HCEC 1CT (cell line): ENCODE results near the gene GATA5.

Experiments
- DNase-seq: peaks from one replicate; pipeline ENCODE4 v3.0.0-alpha.2; 2017

GATA5 gene, protein sequence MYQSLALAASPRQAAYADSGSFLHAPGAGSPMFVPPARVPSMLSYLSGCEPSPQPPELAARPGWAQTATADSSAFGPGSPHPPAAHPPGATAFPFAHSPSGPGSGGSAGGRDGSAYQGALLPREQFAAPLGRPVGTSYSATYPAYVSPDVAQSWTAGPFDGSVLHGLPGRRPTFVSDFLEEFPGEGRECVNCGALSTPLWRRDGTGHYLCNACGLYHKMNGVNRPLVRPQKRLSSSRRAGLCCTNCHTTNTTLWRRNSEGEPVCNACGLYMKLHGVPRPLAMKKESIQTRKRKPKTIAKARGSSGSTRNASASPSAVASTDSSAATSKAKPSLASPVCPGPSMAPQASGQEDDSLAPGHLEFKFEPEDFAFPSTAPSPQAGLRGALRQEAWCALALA

DNA sequence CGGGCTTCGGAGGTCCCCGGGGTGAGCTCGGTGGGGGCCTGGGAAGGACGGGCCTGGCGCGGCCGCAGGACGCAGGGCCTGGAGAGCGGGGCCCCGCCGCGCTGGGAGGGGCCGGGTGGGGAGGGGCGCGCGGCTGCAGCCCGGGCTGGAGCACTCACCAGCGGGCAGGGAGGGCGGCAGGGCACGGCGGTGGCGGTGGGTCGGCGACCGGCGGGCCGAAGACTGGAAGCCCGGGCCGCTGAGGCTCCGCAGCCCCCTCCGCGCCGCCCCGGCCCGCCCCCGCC lies at the start of gene GATA5:
GATA5 (minus strand) TSS at position 224 of the 284 bp plus-strand sequence. CDS start 474 bp downstream, outside the sequence.
- DNase-seq: no peak

DNA sequence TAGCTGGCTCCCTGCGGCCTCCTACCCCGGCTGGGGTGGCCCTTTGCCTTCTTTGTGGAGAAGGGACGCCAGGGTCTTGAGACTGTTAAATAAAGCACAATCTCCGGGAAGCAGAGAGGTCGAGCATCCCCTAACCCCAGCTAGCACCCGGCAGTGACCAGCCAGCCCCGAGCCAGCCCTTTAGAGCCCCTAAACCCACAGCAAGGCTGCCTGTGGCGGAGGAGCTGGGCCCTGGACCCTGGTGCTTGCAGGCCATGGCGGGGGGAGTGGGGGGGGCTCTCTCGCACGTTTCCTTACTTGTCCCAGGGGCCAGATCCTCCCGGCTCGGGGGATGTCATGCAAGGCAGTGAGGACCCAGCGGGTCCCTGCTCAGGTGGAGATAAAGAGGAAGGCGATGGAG lies 49.2 kb upstream of the GATA5 start:
- DNase-seq: no peak

DNA sequence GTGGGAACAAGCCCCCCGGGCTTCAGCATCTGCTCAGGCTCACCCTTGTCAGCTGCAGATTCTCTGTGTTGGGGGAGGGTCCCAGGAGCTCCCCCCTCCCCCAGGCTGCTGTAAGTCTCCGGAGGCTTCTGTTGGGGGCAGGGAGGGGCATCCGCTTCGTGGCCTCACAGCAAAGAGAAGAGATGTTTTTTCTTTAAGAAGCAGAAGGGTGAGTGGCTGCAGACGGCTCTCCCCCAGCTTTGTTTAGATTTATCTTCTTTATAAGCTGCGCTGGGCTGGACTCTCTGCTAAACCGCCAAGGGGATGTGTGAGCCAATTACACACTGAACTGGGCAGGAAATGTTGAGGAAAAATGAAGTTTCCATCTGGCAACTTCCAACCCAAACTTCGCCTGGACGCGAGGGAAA lies 48.7 kb upstream of the GATA5 start:
- no peak for DNase-seq

DNA sequence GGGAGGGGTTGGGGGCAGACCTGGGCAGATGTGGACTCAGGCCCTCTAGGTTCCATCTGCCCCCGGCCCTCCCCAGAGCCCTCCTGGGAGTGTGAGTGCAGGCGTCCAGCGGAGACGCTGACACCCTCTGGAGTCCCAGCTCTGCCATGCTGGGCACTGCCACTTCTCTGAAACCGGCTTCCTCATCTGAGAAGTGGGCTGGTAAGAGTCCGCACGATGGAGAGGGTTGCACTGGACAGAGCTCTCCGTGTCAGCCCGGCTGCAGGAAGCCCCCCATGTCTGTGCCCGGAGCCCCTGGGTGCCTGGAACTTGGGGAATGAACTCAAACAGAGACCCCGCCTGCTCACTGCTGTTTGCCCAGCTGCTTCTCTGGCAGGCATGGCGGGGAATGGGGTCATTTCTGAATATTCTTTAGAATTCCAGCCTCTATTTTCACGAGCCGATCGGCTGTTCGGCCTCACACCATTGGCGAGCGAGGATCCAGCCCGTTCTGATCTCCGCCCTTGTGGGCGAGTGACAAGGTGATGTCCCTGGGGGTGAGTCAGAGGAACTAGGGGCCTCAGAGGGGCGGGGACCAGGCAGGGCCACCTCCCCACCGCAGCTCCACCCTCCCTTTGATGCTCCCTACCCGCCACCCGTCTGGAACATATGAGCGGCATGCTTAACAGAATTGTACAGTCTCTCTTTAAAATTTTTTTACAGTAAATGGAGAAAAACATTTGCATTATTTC lies 47.8 kb upstream of the GATA5 start:
- no peak for DNase-seq

DNA sequence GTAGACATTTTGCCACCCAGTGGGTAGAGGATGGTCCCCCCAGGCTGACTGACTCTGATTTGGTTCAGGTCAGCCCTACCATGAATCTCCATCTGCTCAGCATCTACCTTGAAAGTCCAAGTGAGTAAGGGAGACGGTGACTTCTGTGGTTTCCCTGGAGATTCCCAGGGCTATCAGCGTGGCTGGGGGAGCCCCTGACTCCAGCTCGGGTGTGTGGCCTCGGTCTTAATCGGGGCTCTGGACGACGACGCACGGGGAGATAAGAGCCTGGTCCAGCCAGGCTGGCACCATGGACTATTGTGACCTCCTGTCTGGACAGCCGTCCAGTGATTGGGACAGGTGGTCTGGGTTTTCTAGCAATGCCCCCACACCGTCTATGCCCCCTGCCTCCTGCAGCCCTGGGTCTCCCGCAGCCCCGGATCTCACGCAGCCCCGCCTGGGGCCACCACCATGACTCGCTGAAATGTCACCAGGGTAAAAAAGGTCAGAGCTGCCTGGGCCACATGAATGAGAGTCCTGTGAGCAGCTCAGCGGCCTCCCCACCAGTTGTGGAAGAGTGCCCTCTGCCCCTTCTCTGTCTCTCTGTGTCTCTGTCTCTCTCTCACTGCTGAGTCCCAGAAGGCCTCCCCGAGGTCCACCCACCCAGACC lies 47.1 kb upstream of the GATA5 start:
- DNase-seq: no peak

DNA sequence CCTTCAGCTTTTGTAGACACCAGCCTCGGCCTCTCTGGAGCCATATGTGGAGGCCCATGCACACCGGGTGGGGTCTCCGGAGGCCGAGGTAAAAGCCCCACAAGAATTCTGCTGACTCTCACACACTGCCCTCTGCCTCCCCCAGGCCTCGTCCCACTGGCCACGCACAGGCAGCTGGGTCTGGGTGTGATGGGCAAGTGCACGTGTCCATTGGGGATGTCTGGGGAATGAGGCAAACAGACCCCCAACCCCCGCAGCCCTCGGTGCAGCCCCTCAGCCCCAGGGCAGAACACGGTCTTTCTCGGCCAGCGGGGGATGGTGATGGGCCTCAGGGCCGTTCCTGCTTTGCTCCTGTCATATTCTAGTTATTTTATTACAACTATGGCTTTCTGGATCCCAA lies 44.0 kb upstream of the GATA5 start:
- no peak for DNase-seq

DNA sequence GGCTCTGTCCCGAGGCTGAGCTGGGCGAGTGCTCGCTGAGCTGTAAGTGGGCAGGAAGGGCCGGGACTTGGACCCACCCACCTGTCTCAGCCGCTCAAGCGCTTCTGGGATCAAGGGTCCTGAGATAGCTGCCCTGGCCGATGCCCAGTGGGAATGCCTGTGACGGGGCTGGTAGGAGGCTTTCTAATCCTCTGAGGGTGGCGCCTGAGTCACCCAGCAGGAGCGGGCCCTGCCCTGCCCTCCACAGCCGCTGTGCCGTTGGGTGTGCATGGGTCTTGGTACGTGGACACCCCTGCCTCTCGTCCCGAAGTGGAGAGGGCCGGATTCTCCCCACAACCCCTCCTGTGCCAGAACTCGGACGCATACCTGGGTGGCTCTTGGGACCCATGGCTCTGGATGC lies 43.1 kb upstream of the GATA5 start:
- no peak for DNase-seq

DNA sequence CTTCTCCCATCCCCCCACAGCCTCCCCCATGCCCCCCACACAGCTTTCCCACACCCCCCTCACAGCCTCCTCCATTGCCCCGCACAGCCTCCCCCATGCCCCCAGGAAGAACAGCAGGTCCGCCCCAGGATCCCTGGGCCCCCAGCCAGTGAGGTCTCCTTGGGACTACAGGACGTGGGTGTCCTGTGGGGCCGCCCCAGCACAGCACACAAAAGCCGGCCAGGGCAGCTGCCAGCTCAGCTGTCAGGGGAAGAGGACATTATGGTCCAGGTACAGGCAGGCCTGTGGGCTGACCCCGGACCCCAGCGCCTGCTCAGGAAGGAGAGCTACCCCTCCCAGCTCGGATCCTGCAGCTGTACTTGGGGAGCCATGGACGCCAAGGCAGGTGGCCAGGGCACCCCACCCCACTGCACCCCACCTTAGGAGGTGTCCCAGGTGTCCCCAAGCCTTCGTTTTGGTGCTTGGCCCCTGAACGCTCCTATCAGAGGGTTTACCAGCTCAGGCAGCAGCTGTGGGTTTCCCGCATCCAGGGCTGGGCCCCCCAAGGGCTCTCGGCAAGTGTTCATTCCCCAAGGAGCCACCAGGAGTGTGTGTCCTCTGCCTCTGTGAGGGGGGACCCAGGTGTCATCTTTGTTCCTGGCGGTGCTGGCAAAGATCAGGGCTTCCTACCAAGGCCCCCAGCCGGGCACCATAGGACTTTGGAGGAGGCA lies 42.3 kb upstream of the GATA5 start:
- DNase-seq: no peak

DNA sequence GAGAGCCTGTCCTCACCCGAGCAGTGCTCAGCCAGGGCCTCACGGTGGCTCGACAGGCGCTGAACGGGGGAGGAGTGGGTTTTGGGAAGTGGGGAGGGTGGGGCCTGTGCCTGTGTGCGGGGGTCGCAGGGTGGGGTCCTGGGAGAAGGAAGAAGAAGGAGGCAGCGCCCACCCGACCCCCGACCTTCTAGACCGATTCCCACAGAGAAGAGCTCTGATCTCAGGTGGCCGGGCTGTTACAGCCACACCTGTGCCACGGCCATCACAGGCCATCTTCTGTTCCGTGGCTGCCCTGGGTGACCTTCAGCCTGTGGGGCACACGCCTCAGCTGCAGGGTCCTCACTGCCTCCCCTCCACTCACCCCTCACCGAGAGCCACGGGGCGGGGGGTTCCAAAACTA lies 41.4 kb upstream of the GATA5 start:
- no peak for DNase-seq

DNA sequence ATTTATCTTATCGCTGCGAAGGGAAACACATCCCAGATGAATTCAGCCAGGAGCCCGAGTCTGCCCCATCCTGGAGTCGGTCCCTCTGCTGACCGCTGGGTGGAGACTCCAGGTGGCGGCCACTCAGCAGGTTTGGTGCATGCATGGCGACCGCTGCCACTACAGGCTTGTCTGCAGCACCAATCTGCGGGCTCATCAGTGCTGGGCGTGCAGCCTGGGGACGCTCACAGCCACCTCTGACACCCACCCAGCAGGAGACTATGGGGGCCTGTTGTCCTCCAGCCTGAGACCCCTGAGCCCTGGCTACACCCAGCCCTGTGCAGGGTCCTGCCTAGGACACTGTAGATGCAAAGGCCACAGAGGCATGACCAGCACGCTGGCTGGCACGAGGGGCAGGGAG lies 40.5 kb upstream of the GATA5 start:
- DNase-seq: no peak

DNA sequence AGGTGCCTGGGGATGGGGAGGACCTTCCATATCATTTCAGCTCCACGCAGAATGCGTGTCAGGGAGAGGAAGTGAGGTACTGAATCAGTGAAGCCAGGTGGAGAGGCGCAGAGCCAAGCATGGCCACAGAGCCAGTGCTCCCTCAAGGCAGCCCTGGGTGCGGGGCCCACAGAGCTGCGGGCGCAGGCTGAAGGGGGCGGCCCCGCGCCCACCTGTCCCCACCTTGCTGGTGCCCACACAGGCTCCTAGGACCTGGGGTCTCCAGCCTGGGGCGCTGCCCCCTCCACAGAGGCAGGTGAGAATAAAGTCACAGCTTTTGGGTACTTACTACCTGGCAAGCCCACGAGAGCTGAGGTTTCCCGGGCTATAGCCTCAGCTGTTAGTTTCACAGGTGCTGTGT lies 40.0 kb upstream of the GATA5 start:
- no peak for DNase-seq

DNA sequence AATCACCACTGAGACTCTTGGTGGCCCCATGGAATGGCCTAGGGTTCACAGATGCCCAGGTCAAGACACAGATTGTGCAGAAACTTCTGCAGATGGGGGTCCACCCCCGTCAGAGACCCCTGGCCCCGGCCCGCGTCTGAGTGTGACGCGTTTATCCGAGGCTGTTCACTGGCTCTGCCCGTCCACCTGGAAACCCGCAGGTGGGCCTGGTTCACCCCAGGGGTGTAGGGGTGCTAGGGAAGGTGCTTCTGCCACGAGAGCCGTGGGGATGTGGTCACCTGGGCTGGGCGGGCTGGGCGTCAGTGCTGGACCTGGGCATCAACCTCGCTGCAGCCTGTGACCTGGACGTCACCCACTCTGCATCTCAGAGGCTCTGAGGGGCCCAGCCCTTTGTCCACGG lies 39.5 kb upstream of the GATA5 start:
- DNase-seq: no peak

DNA sequence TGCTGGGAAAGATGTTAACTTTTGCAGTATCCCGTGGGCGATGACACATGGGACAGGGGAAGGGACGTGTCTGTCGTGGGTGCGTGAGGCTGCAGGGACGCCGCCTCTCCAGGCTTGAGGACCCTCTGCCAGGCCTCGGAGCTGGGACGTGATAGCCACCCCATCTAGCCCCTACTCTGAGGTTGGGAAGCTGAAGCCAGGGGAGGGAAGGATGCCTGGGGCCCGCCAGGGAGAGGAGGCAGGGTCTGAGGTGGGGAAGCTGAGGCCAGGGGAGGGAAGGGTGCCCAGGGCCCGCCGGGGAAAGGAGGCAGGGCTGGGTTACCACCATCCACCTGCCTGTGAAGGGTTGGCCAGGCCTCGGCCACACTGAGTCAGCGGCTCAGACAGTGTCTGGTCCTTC lies 38.2 kb upstream of the GATA5 start:
- DNase-seq: no peak

DNA sequence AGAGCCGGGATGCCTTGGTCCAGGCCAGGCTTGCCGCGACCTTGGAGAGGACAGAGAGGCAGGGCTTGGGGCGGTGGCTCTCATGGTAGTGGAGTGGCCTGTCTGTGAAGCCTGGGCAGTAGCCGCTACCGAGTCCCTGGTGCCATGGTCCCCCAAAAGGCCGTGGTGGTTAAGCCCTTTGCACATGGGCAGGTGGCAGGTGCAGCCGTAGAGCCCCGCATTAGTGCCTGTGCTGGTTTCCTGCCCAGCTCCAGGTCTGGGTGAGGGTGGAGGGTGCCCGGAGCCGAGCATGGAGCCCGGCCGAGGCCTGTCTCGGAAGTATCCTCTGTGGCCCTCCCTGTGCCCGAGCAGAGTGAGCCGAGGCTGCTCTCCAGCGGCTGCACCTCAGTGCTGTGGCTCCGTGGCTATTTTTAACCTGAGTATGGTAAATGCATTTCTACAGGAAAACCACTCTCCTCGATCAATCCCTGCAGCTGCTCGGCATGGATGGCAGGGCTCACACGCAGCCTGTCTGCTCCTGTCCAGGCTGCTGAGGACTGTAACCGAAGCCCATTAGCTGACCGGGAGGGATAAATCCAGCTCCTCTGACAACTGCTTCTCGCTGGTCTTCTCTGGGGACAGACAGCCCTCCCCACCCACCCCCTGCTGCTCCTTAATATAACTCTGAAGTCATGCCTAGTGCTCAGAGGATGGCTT lies 36.3 kb upstream of the GATA5 start:
- no peak for DNase-seq

DNA sequence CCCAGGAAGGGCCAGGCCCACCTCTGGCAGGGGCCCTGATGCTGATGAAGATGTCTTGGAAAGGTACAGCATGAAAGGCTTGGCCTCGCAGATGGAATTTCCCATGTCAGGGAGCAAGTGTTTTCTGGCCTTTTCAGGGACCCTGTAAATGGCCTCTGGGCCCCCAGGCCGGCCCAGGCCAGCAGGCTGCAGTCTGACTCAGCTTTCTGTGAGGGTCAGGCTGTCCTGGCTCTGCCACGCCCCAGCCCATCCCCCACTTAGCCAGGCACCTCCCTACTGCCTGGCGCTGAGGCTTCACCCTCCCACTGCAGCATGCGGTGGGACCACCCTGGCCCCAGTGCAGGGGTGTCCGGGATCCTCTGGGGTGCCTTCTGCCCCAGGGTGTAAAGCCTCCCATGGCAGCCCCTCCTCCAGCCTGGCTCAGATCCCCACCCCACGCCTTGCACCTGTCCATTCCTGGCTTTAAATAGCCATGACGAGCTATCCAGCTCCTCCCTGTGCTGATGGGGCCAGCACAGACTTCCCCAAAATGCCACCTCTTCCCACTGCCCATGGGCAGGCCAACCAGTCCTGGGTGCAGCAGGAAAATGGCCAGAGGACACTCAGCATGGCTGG lies 35.6 kb upstream of the GATA5 start:
- DNase-seq: no peak

DNA sequence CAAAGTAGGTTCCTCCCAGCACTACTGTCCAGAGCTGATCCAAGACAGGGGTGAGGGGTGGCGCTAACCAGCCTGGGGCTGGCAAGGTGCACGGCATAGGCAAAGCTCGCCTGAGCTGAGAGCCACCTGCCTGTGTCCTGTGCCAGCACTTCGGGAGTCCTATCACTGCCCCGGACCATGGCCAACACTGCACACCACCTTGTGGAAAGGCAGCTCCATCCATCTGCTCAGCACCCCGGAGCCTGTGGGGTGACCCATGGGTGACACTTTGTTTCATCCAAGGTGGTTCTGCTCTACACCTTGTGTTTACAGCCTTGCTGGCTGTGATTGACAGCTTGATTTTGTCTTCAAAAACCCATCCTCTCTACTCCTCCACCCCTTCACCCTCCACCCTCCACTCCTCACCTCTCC lies 32.9 kb upstream of the GATA5 start:
- DNase-seq: no peak

DNA sequence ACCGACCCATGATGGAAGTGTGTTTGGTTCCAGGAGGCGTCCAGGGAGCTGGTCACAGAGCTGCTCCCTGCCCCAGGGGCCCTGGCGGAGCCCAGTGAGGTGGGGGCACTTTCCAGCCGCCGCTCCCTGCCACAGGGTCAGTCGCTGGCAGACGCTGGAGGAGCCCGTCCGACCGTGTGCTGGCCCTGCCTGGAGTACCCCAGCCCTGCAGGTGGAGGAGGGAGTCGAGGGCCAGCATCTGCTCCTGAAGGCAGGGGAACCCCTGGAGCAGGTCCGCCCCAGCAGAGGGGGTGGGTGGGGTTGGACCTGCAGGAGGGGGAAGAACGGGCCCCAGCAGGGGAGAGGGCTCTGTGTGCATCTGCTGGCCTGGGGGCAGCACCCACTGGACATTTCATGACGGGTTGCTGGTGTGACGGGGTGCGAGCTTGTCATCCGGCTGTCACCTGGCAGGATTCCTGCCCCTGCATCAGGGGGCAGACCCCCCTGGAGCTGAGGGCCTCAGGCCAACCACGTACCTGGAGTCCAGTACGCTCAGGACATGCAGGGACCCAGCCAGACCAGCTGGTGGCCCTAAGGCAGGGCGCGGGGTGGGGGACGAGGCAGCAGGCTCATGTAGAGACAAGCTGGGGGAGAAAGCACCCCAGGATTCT lies 32.3 kb upstream of the GATA5 start:
- no peak for DNase-seq

DNA sequence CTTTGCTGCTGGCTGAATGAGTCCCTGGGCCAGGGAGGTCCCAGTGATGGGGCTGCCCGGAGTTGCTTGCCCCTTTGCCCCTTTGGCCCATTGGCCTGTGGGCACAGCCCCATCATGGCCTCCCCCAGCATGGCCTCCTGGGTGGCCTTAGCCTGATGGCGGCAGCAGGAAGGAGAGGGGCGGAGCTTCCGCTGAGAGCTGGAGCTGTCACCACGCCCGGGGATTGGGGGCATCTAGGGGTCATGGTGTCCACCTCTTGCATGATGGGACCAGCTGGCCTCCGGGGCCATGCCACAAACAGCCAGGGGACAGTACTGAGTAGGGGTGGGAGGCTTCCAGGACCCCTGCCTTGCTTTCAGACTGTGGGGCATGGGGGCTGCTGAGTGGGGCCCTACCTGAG lies 31.5 kb upstream of the GATA5 start:
- DNase-seq: no peak

DNA sequence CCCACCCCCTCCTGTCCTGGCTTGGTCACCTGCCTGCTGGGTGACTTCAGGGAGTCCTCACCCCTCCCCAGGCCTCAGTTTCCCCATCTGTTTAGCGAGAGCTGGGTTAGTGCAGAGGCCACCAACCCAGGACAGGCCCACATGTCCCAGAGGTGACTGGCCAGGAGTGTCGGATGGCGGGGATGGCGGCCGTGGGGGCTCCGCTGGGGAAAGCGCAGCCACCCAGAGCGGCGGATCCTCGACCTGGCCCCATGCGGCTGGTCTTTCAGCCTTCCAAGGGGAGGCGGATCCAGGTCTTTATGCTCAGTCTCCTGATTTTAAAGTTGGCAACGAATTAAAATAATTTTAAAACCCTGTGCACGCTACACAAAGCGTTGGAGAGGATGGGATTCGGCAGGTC lies 31.0 kb upstream of the GATA5 start:
- DNase-seq: no peak

DNA sequence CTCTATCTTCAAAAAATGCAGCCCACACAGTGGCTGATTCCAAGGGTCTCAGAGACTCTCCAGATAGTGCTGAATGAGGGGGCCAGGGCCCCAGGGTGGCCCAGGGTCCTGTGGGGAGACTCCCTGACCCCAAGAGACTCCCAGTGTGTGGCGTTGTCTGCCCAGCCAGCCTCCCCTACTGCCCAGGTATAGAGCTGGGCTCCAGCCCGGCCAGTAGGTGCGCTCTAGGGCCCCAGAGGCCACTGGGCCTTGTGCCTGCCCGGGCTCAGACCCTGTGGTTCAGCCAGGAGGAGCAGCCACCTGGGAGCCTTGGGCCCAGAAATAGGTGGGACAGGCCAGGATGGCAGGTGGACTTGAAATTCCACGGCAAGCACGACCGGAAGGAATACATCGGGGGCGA lies 30.3 kb upstream of the GATA5 start:
- DNase-seq: no peak

DNA sequence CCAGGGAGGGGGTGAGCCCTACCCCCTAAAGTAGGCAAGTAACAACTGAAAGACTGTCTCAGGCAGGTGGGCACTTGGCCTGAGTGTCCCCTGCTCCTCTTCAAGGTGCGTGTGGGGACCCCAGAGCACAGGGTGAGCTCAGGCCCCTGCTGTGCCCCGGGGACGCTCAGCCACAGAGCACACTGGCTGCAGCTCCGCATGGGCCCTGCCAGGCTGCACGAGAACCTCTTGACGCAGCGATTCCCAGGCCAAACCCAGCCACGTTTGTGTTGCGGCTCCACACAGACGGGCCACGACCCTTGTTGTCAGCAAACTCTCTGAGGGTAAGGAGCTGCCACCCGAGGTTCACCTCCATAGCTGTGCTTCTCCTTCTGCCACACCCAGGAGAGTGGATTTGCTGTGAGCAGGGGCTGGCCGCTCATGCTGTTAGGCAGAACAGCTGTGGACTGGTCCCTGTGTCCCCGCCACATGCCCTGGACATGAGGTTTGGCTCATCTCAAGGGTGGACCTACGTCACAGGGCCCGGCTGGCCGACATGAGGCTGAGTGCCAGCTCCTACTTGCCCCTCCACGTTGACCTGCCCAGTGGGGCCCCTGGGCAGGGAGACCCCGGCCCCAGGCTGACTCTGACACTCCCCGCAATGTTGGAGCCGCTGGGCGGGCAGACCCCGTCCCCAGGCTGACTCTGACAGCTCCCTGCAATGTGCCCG lies 29.7 kb upstream of the GATA5 start:
- no peak for DNase-seq
